Hematopoietic multipotent progenitor cell (in vitro differentiated cells): ENCODE data around the gene EIF4H. TPM values are rescaled to one million over a fixed set of nuclear protein-coding genes. Genes with fewer than 3 reads are reported as not detected.
"Not testable (repeated sequence)": the region's sequence is repeated elsewhere in the genome, so short reads cannot be mapped to it uniquely, and the experiment has no call there.

ENCODE experiments used
- DNase-seq, 3 donors: peaks; one replicate each; pipeline ENCODE4 v3.0.0-alpha.2; 2011 to 2015; ENCODE audit warnings: low read depth in 2 of 3, low spot score in 2 of 3
- total RNA-seq: library from RNA; depleted of rRNA; stranded (reverse); fragments of >200 nt; gene quantifications from one replicate; pipeline ENCODE4 v1.2.3, GENCODE V29; 2012

The EIF4H gene
- total RNA-seq, 1 donor: 165 TPM

GRCh38 chr7:74222851-74223710 lies 48.9 kb downstream of the EIF4H start:
- DNase-seq: no peak

- no peak for DNase-seq
These were observed 49.8 kb downstream of the EIF4H start for GRCh38 chr7:74223711-74224510.

- no peak for DNase-seq
These were observed 50.3 kb downstream of the EIF4H start for GRCh38 chr7:74224511-74224832.

GRCh38 chr7:74224907-74225306 lies 50.8 kb downstream of the EIF4H start:
- not testable (repeated sequence) for DNase-seq

- DNase-seq: no peak
These were observed 51.2 kb downstream of the EIF4H start for GRCh38 chr7:74225400-74225799.

GRCh38 chr7:74226633-74227032 lies 52.5 kb downstream of the EIF4H start:
- DNase-seq: peak in 1 of 3 donors; percentile 44

GRCh38 chr7:74228951-74229900 lies 55.1 kb downstream of the EIF4H start:
- no peak for DNase-seq

- DNase-seq: no peak
These were observed 56.5 kb downstream of the EIF4H start for GRCh38 chr7:74230446-74231231.

- DNase-seq: no peak
These were observed 57.1 kb downstream of the EIF4H start for GRCh38 chr7:74231232-74231590.

- peak in 2 of 3 donors; percentile 43 to 66 for DNase-seq
These were observed 59.6 kb downstream of the EIF4H start for GRCh38 chr7:74233655-74234285.

- DNase-seq: no peak
These were observed 61.5 kb downstream of the EIF4H start for GRCh38 chr7:74235518-74236268.

GRCh38 chr7:74236284-74236683 lies 62.1 kb downstream of the EIF4H start:
- no peak for DNase-seq

- DNase-seq: no peak
These were observed 66.3 kb downstream of the EIF4H start for GRCh38 chr7:74240482-74240881.

- DNase-seq: no peak
These were observed 67.9 kb downstream of the EIF4H start for GRCh38 chr7:74242122-74242443.

- DNase-seq: no peak
These were observed 72.3 kb downstream of the EIF4H start for GRCh38 chr7:74246497-74246896.
